Neuronal stem cell (in vitro differentiated cells): ENCODE data around the gene LUZP2.

Source experiments
- DNase-seq: peaks from one replicate; pipeline ENCODE4 v3.0.0-alpha.2; 2013; ENCODE audit warnings: low spot score
- H2AFZ ChIP-seq: one replicate; pipeline ENCODE4 v1.6.1; 2013; ENCODE audit warnings: mild to moderate bottlenecking, low read length, inconsistent platforms
- H2AK5ac ChIP-seq: 2 replicates; pipeline ENCODE4 v1.6.1; 2013; ENCODE audit warnings: low read depth, mild to moderate bottlenecking, inconsistent platforms, low read length, moderate library complexity, mixed read lengths
- H2BK120ac ChIP-seq: 2 replicates; pipeline ENCODE4 v1.6.1; 2013; ENCODE audit warnings: low read depth, mild to moderate bottlenecking, inconsistent platforms, low read length, moderate library complexity, mixed read lengths
- H2BK12ac ChIP-seq: one replicate; pipeline ENCODE4 v1.6.1; 2013; ENCODE audit warnings: low read length, inconsistent platforms
- H2BK15ac ChIP-seq: 2 replicates; pipeline ENCODE4 v1.6.1; 2013; ENCODE audit warnings: mild to moderate bottlenecking, low read length, inconsistent platforms, mixed read lengths
- H2BK5ac ChIP-seq: one replicate; pipeline ENCODE4 v1.6.1; 2013; ENCODE audit warnings: inconsistent platforms, mild to moderate bottlenecking, low read length, moderate library complexity
- H3K14ac ChIP-seq: one replicate; pipeline ENCODE4 v1.6.1; 2013; ENCODE audit warnings: low read length, inconsistent platforms
- H3K18ac ChIP-seq: 2 replicates; pipeline ENCODE4 v1.6.1; 2013; ENCODE audit warnings: low read length, inconsistent platforms
- H3K23ac ChIP-seq: 2 replicates; pipeline ENCODE4 v1.6.1; 2013; ENCODE audit warnings: low read depth, mild to moderate bottlenecking, mixed read lengths, low read length, inconsistent platforms; ENCODE audit not compliant: poor library complexity
- H3K27ac ChIP-seq: replicated peaks from 3 replicates; pipeline ENCODE4 v1.5.1; 2013; ENCODE audit warnings: low read length, inconsistent platforms
- H3K27me3 ChIP-seq, 3 experiments: 2 replicates each; pipeline ENCODE4 v1.6.1; 2013; ENCODE audit warnings: low read length in 3 of 3, mild to moderate bottlenecking in 2 of 3, inconsistent platforms in 1 of 3, low read depth in 1 of 3, mixed read lengths in 1 of 3, moderate library complexity in 1 of 3; ENCODE audit not compliant: control insufficient read depth in 3 of 3, insufficient read depth in 3 of 3
- H3K36me3 ChIP-seq, 2 donors: replicated peaks in 1 of 2; 2 replicates each; pipeline ENCODE4 v1.6.1; 2013; ENCODE audit warnings: low read length in 2 of 2; ENCODE audit not compliant: control insufficient read depth in 2 of 2, insufficient read depth in 2 of 2
- H3K4ac ChIP-seq: 2 replicates; pipeline ENCODE4 v1.6.1; 2013; ENCODE audit warnings: inconsistent platforms, mild to moderate bottlenecking, low read length, moderate library complexity
- H3K4me1 ChIP-seq, 2 donors: 1 replicate in 1 of 2; 2 replicates in 1 of 2; pipeline ENCODE4 v1.6.1; 2013; ENCODE audit warnings: low read length in 2 of 2, low read depth in 1 of 2; ENCODE audit not compliant: control insufficient read depth in 2 of 2, insufficient read depth in 1 of 2
- H3K4me2 ChIP-seq: one replicate; pipeline ENCODE4 v1.6.1; 2013; ENCODE audit warnings: mild to moderate bottlenecking, low read length, inconsistent platforms; ENCODE audit not compliant: insufficient read depth, poor library complexity, severe bottlenecking
- H3K4me3 ChIP-seq, 2 donors: 2 replicates each; pipeline ENCODE4 v1.5.1; 2013; ENCODE audit warnings: low read length in 2 of 2, mild to moderate bottlenecking in 2 of 2, inconsistent platforms in 1 of 2, moderate library complexity in 1 of 2
- H3K79me1 ChIP-seq: one replicate; pipeline ENCODE4 v1.6.1; 2013; ENCODE audit warnings: low read depth, mild to moderate bottlenecking, inconsistent platforms, low read length, moderate library complexity
- H3K9ac ChIP-seq: one replicate; pipeline ENCODE4 v1.6.1; 2013; ENCODE audit warnings: mild to moderate bottlenecking, low read depth, low read length, inconsistent platforms; ENCODE audit not compliant: poor library complexity
- H3K9me3 ChIP-seq, 2 donors: replicated peaks in 1 of 2; 2 replicates each; pipeline versions ENCODE3 to v1.6.1; 2013; ENCODE audit warnings: low read length in 2 of 2, mild to moderate bottlenecking in 2 of 2, inconsistent platforms in 1 of 2, low read depth in 1 of 2, mixed read lengths in 1 of 2, moderate library complexity in 1 of 2; ENCODE audit not compliant: control insufficient read depth in 2 of 2, insufficient read depth in 1 of 2
- H4K8ac ChIP-seq: one replicate; pipeline ENCODE4 v1.6.1; 2013; ENCODE audit warnings: low read depth, mild to moderate bottlenecking, inconsistent platforms, low read length, moderate library complexity
- H4K91ac ChIP-seq: one replicate; pipeline ENCODE4 v1.6.1; 2013; ENCODE audit warnings: low read length, low read depth, mild to moderate bottlenecking, inconsistent platforms; ENCODE audit not compliant: poor library complexity
- WGBS, 2 donors: extraction: QIAGEN DNeasy Blood & Tissue Kit; methylation state at CpG; one replicate each; pipeline ENCODE4 v1.1.7; 2013; ENCODE audit warnings: missing lambda C conversion rate in 2 of 2, mixed read lengths in 1 of 2; ENCODE audit not compliant: insufficient read length in 2 of 2, insufficient replicate concordance in 1 of 2; ENCODE audit errors: extremely low coverage in 2 of 2; 5-methylcytosine and 5-hydroxymethylcytosine counted together

LUZP2 gene

GRCh38 chr11:24521601-24522000 lies 24.7 kb downstream of the LUZP2 start:
- H2BK5ac ChIP-seq, result no peak overlapping the region
- no peaks in the 10 kb centered on the region for H3K4me1 ChIP-seq
- H3K9me3 ChIP-seq, result no peaks in the 10 kb centered on the region
- H3K23ac ChIP-seq, result no peak overlapping the region
- H2BK120ac ChIP-seq, result no peak overlapping the region
- H3K4me3 ChIP-seq, result no peak overlapping the region
- H2AFZ ChIP-seq, result no peak overlapping the region
- no peak overlapping the region for H3K9ac ChIP-seq
- no peaks in the 10 kb centered on the region for H3K36me3 ChIP-seq
- no peak overlapping the region for H2BK12ac ChIP-seq
- H3K14ac ChIP-seq, result no peak overlapping the region
- H3K4me2 ChIP-seq, result no peak overlapping the region
- WGBS, 2 donors, result no CpG with 5 or more reads among the region's 5 CpGs
- no peak overlapping the region for H3K27ac ChIP-seq
- H2BK15ac ChIP-seq, result no peak overlapping the region
- H3K4ac ChIP-seq, result no peak overlapping the region
- no peak overlapping the region for H4K91ac ChIP-seq
- no peak overlapping the region for H4K8ac ChIP-seq
- H3K18ac ChIP-seq, result no peak overlapping the region
- DNase-seq, result no peak
- no peaks in the 10 kb centered on the region for H3K27me3 ChIP-seq
- H2AK5ac ChIP-seq, result no peak overlapping the region
- H3K79me1 ChIP-seq, result no peaks in the 10 kb centered on the region

GRCh38 chr11:24524156-24524555 lies 27.3 kb downstream of the LUZP2 start:
- Histone ChIP-seq H2AFZ (no peak overlapping the region), H3K27me3 (no peaks in the 10 kb centered on the region), H4K8ac (no peak overlapping the region), H3K27ac (no peak overlapping the region), H2BK120ac (no peak overlapping the region), H3K4ac (no peak overlapping the region), H3K79me1 (no peaks in the 10 kb centered on the region), H2BK5ac (no peak overlapping the region), H3K9me3 (no peaks in the 10 kb centered on the region), H2AK5ac (no peak overlapping the region), H3K9ac (no peak overlapping the region), H4K91ac (no peak overlapping the region), H2BK15ac (no peak overlapping the region), H3K14ac (no peak overlapping the region), H3K4me2 (no peak overlapping the region), H3K4me3 (no peak overlapping the region), H3K18ac (no peak overlapping the region), H3K23ac (no peak overlapping the region), H3K36me3 (no peaks in the 10 kb centered on the region), H3K4me1 (no peaks in the 10 kb centered on the region), H2BK12ac (no peak overlapping the region)
- WGBS, 2 donors, result no CpG with 5 or more reads among the region's 3 CpGs
- no peak for DNase-seq

GRCh38 chr11:24531528-24531927 lies 34.7 kb downstream of the LUZP2 start:
- Histone ChIP-seq H3K79me1 (no peaks in the 10 kb centered on the region), H3K4me3 (no peak overlapping the region), H2BK15ac (no peak overlapping the region), H4K8ac (no peak overlapping the region), H4K91ac (no peak overlapping the region), H3K4me2 (no peak overlapping the region), H3K4me1 (no peaks in the 10 kb centered on the region), H3K4ac (no peak overlapping the region), H2BK120ac (no peak overlapping the region), H2AK5ac (no peak overlapping the region), H3K27ac (no peak overlapping the region), H3K9ac (no peak overlapping the region), H3K36me3 (no peaks in the 10 kb centered on the region), H3K23ac (no peak overlapping the region), H3K18ac (no peak overlapping the region), H3K27me3 (no peaks in the 10 kb centered on the region), H3K9me3 (no peaks in the 10 kb centered on the region), H2BK5ac (no peak overlapping the region), H2AFZ (no peak overlapping the region), H2BK12ac (no peak overlapping the region), H3K14ac (no peak overlapping the region)
- WGBS, 2 donors, result 100% methylated on average over 1 of the region's 3 CpGs; no CpG with 5 or more reads in 1 of the 2 donors
- no peak for DNase-seq

- H4K8ac ChIP-seq, result no peak overlapping the region
- H3K9me3 ChIP-seq, result no peaks in the 10 kb centered on the region
- no peak overlapping the region for H2AFZ ChIP-seq
Measured at GRCh38 chr11:24543771-24544170, 46.9 kb downstream of the LUZP2 start.

More at GRCh38 chr11:24543771-24544170, 46.9 kb downstream of the LUZP2 start:
- H3K4me3 ChIP-seq, result no peak overlapping the region
- no peaks in the 10 kb centered on the region for H3K36me3 ChIP-seq
- no peak overlapping the region for H3K18ac ChIP-seq
- no peak overlapping the region for H2BK12ac ChIP-seq
- DNase-seq, result no peak
- no peak overlapping the region for H2BK15ac ChIP-seq
- no peak overlapping the region for H2AK5ac ChIP-seq
- no CpG with 5 or more reads among the region's 3 CpGs for WGBS, 2 donors
- H3K27me3 ChIP-seq, result no peaks in the 10 kb centered on the region
- no peak overlapping the region for H3K14ac ChIP-seq
- H3K4me2 ChIP-seq, result no peak overlapping the region
- no peak overlapping the region for H3K27ac ChIP-seq
- no peaks in the 10 kb centered on the region for H3K4me1 ChIP-seq
- H3K23ac ChIP-seq, result no peak overlapping the region
- no peaks in the 10 kb centered on the region for H3K79me1 ChIP-seq
- no peak overlapping the region for H3K4ac ChIP-seq
- no peak overlapping the region for H4K91ac ChIP-seq
- H2BK5ac ChIP-seq, result no peak overlapping the region
- no peak overlapping the region for H2BK120ac ChIP-seq
- no peak overlapping the region for H3K9ac ChIP-seq
